Activated T-cell treated with anti-CD3 and anti-CD28 coated beads, Interleukin-2, amount 50 U/mL, for 72 hours (primary cell): ENCODE results near the gene NLRP5. TPM values are rescaled to one million over a fixed set of nuclear protein-coding genes. Genes with fewer than 3 reads are reported as not detected.
"Not testable (repeated sequence)": the region's sequence is repeated elsewhere in the genome, so short reads cannot be mapped to it uniquely, and the experiment has no call there.

ENCODE experiments used
- ATAC-seq, 2 donors: fragments of 150-1000 bp; cut with Tn5 transposase; replicated peaks in 1 of 2; 2 replicates each; pipeline ENCODE4 v1.10.0; 2021; ENCODE audit warnings: moderate library complexity in 2 of 2, mild to moderate bottlenecking in 1 of 2
- DNase-seq, 2 donors: peaks; one replicate each; pipeline ENCODE4 v3.0.0; 2021 to 2022; ENCODE audit warnings: mixed read lengths in 1 of 2
- H3K27ac Mint-ChIP-seq: one replicate; pipeline ENCODE4 v1.8.0; 2022; ENCODE audit warnings: mild to moderate bottlenecking, moderate library complexity, mixed read lengths
- H3K27me3 Mint-ChIP-seq: one replicate; pipeline ENCODE4 v1.8.0; 2022; ENCODE audit warnings: low read depth, mixed read lengths
- H3K36me3 Mint-ChIP-seq, 2 donors: one replicate each; pipeline ENCODE4 v1.8.0; 2022; ENCODE audit warnings: mixed read lengths in 2 of 2, mild to moderate bottlenecking in 1 of 2; ENCODE audit not compliant: insufficient read depth in 2 of 2
- H3K4me1 Mint-ChIP-seq: one replicate; pipeline ENCODE4 v1.8.0; 2022; ENCODE audit warnings: low read depth, mixed read lengths
- H3K4me3 Mint-ChIP-seq, 2 donors: one replicate each; pipeline ENCODE4 v1.8.0; 2022; ENCODE audit warnings: mild to moderate bottlenecking in 2 of 2, mixed read lengths in 2 of 2, moderate library complexity in 2 of 2
- H3K9me3 Mint-ChIP-seq, 2 donors: one replicate each; pipeline ENCODE4 v1.8.0; 2022; ENCODE audit warnings: mixed read lengths in 2 of 2
- total RNA-seq, 2 donors: library from RNA; stranded (reverse); gene quantifications; one replicate each; pipeline ENCODE4 v1.2.3, GENCODE V29; 2022

NLRP5 gene
- total RNA-seq, 2 donors from 2014 or later, result not detected

DNA sequence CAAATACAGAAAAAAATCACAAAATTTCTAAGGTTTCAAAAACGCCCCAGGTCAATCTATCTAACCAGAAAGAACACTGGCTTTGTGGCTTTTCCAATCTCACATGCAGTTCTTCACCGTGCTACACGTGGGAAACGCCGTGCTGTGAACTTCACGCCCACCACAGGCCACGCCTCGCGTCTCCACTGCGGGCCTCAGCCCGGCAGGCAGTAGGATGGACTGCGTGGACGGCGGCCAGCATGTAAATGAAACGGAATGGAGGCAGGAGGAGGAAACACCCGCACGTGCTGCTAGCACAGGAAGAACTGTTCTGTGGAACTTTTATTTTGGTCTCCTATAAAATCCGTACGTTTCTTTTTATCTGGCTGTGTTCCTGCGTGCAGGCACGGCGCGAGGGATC, 110.7 kb downstream of the NLRP5 start:
- Mint-ChIP-seq H3K36me3 (peaks cover 0 to 16% of the 10 kb centered on the region in 2 donors), H3K27ac (no peak overlapping the region)
- no peak for DNase-seq

GRCh38 chr19:56097776-56098175, 111.2 kb downstream of the NLRP5 start:
- H3K9me3 Mint-ChIP-seq, result no peaks in the 10 kb centered on the region
- no peak for DNase-seq
- H3K4me3 Mint-ChIP-seq, result no peak overlapping the region
- no peak for ATAC-seq
- peaks cover 14% of the 10 kb centered on the region for H3K4me1 Mint-ChIP-seq
- H3K36me3 Mint-ChIP-seq, result peaks cover 0 to 14% of the 10 kb centered on the region in 2 donors
- no peaks in the 10 kb centered on the region for H3K27me3 Mint-ChIP-seq
- no peak overlapping the region for H3K27ac Mint-ChIP-seq

More for the DNA sequence above, 110.7 kb downstream of the NLRP5 start:
- ATAC-seq, result no peak
- Mint-ChIP-seq H3K9me3 (no peaks in the 10 kb centered on the region), H3K4me1 (peaks cover 13% of the 10 kb centered on the region), H3K4me3 (no peak overlapping the region), H3K27me3 (no peaks in the 10 kb centered on the region)

GRCh38 chr19:56098237-56098636, 111.7 kb downstream of the NLRP5 start:
- peaks cover 0 to 14% of the 10 kb centered on the region in 2 donors for H3K36me3 Mint-ChIP-seq
- DNase-seq, H3K4me1 Mint-ChIP-seq, H3K27ac Mint-ChIP-seq, H3K4me3 Mint-ChIP-seq, H3K27me3 Mint-ChIP-seq, ATAC-seq, H3K9me3 Mint-ChIP-seq: not testable (repeated sequence)

DNA sequence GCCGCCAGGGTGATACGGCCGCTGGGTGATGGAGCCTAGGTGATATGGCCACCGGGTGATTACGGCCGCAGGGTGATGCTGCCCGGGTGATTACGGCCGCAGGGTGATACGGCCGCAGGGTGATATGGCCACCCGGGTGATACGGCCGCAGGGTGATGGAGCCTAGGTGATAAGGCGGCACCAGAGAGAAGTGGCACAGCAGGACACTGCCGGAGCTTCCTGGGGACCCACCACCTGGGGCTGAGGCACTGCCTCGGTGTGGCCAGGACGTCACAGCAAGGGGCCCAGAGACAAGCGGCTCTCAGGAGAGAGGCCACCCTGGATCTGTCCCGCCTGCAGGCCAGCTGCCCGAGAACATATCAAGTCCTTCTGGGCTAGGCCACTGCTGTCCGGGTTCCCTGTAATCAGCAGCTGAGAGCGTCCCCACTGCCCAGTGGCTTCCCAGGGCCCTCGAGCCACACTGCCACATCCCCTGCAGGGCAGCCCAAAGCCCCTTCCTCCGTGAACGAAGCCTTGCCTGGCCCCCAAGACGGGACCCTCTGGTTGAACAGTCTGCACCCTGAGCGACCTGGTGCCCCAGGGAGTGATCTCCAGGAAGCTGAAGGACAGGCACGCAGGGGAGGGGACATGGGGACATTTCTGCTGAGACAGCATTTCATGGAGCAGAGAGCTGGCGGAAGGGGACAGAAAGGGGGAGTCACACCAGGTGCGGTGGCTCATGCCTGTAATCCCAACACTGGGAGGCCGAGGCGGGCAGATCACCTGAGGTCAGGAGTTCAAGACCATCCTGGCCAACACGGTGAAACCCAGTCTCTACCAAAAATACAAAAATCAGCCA, 112.4 kb downstream of the NLRP5 start:
- Mint-ChIP-seq H3K4me1 (peaks cover 7% of the 10 kb centered on the region), H3K27ac (no peak overlapping the region), H3K27me3 (no peaks in the 10 kb centered on the region), H3K36me3 (peaks cover 0 to 12% of the 10 kb centered on the region in 2 donors), H3K4me3 (no peak overlapping the region), H3K9me3 (no peaks in the 10 kb centered on the region)
- ATAC-seq (no peak), DNase-seq (no peak)

DNA sequence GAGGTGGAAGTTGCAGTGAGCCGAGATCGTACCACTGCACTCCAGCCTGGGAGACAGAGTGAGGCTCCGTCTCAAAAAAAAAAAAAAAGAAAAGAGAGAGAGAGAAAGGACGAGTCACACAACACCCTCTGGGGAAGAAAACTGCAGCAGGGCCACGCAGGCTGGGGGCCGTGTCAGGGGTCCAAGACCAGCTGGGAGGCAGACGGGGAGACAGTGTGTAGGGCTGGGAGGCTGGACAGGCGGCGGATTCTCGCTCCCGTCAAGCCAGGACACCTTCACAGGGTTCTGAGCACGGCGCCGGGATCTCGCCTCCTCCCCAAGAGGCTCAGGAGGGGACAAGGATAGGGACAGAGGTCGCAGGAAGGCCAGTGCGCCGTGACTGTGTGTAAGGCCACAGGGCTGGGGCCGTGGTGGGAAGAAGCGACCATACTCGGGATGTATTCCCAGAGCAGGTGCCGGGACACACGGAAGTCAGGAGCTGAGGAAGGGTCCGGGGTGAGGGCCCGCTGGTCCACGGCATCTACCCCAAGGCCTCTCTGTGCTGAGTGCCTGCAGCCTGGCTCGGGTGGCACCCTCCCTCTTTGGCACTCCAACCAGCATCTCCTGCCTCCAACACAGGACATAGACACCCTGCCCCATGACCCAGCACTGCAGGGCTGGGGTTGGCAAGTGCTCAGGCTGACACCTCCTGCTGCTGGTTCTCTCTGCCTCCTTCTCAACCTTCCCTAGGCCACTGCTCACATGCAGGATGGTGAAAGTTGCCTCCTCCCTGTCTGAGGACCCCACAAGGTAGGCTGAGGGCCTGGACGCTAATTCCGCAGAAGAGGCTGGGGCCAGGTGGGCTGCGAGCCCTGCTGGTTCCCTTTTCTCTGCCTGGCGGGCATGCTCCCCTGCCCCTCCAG, 113.3 kb downstream of the NLRP5 start:
- ATAC-seq (no peak), DNase-seq (no peak)
- Mint-ChIP-seq H3K36me3 (peaks cover 0 to 8% of the 10 kb centered on the region in 2 donors), H3K4me1 (peaks cover 7% of the 10 kb centered on the region), H3K4me3 (no peak overlapping the region), H3K9me3 (no peaks in the 10 kb centered on the region), H3K27me3 (no peaks in the 10 kb centered on the region), H3K27ac (no peak overlapping the region)

DNA sequence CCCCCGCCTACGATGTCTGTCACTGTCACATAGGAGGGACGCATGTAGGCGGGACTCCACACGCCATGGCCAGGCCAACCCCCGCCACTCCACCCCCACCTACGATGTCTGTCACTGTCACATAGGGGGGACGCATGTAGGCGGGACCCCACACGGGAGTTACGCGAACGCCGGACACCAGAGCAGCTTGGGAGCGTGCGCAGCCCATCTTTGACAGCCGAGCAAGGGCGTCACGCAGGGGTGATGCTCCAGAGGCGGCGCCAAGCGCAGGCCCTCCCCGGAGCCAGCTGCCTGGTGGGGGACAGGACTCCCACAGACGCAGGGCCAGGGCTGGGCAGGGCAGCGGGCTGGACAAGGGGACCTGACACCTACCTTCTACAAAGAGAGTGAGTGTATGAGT, 114.5 kb downstream of the NLRP5 start:
- H3K4me3 Mint-ChIP-seq, result no peak overlapping the region
- no peak for ATAC-seq
- H3K27ac Mint-ChIP-seq, result no peak overlapping the region
- DNase-seq, result no peak
- H3K36me3 Mint-ChIP-seq, result peaks cover 0 to 8% of the 10 kb centered on the region in 2 donors
- no peaks in the 10 kb centered on the region for H3K27me3 Mint-ChIP-seq
- no peaks in the 10 kb centered on the region for H3K9me3 Mint-ChIP-seq
- H3K4me1 Mint-ChIP-seq, result peaks cover 18% of the 10 kb centered on the region

DNA sequence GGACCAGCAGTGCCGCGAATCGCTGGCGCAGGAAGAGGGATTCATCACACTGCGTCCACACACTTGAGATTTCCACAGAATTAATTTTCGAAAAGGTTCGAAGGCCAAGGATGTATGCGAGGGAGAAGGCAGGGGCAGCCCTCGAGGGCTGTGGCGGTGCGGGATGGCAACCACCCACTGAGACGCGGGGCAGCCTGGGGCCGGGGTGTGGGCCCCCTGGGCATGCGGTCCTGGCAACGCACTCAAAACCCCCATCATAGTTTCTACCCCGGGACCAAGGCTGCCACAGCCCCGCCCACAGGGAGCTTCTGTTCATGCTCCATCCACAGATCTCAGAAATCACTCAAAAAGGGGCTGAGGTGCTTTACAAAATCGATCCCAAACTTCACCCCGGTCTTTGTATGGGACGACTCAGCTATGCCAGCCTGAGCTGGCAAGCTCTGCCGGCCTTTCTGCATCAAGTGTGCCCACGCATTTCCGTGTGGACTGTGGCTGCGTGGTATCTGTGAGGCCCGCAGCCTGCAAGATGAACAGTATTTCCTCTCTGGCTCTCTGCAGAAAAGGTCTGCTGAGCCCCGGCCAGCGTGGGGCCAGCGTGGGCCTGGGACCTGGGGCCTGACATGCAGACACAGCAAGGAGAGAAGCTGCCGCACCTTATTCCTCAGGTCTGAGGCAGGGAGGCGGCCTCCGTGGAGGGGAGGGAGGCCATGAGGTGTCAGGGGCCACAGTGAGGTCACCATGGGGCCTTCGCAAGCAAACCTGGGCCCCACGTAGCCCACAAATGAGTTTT, 115.4 kb downstream of the NLRP5 start:
- H3K4me3 Mint-ChIP-seq, result no peak overlapping the region
- no peak overlapping the region for H3K27ac Mint-ChIP-seq
- H3K9me3 Mint-ChIP-seq, result no peaks in the 10 kb centered on the region
- ATAC-seq, result no peak
- peaks cover 1 to 9% of the 10 kb centered on the region in 2 donors for H3K36me3 Mint-ChIP-seq
- no peak for DNase-seq
- peaks cover 26% of the 10 kb centered on the region for H3K4me1 Mint-ChIP-seq
- no peaks in the 10 kb centered on the region for H3K27me3 Mint-ChIP-seq

DNA sequence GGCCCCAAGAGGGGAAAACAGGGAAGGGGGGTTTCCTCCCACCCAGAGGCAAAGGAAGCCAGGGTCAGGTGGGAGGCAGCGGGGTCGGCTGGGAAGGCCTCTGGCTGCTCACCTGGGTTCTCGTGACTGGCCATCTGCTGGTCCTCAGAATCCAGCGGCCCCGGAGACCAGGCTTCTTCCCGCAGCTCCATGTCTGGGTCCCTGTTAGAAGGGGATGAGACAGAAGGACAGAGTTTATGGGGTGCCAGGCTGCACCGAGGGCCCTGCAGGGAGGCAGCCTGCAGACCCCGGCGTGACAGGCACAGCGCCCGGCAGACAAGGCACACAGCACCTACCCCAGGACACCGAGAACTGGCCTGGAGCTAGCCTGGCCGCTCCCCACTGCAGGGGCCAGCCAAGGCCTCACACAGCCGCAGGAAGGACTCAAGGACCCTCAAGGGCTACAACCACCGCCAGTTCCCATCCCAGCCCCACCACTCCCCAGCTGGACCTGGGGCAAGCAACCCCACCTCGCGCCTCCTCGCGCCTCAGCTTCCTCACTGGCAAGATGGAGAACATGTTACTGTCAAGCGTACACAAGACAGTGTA, 116.5 kb downstream of the NLRP5 start:
- no peaks in the 10 kb centered on the region for H3K9me3 Mint-ChIP-seq
- peaks cover 34% of the 10 kb centered on the region for H3K4me1 Mint-ChIP-seq
- H3K27me3 Mint-ChIP-seq, result no peaks in the 10 kb centered on the region
- no peak for ATAC-seq
- H3K4me3 Mint-ChIP-seq, result no peak overlapping the region
- DNase-seq, result no peak
- no peak overlapping the region for H3K27ac Mint-ChIP-seq
- H3K36me3 Mint-ChIP-seq, result peaks cover 1 to 12% of the 10 kb centered on the region in 2 donors

DNA sequence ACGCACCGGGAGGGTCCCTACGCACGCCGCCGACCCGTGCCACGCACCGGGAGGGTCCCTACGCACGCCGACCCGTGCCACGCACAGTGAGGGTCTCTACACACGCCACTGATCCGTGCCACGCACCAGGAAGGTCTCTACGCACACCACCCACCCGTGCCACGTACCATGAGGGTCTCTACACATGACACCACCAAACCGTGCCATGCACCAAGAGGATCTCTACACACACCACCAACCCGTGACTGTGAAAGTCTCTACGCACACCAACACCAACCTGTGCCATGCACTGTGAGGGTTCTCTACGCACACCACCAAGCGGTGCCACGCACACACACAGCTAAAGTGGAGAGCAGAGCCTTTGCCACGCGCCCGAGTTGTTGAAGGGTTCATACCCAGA, 117.8 kb downstream of the NLRP5 start:
- DNase-seq (no peak), ATAC-seq (no peak)
- Mint-ChIP-seq H3K9me3 (no peaks in the 10 kb centered on the region), H3K4me3 (no peak overlapping the region), H3K27me3 (no peaks in the 10 kb centered on the region), H3K36me3 (peaks cover 1 to 12% of the 10 kb centered on the region in 2 donors), H3K27ac (no peak overlapping the region), H3K4me1 (peaks cover 42% of the 10 kb centered on the region)

DNA sequence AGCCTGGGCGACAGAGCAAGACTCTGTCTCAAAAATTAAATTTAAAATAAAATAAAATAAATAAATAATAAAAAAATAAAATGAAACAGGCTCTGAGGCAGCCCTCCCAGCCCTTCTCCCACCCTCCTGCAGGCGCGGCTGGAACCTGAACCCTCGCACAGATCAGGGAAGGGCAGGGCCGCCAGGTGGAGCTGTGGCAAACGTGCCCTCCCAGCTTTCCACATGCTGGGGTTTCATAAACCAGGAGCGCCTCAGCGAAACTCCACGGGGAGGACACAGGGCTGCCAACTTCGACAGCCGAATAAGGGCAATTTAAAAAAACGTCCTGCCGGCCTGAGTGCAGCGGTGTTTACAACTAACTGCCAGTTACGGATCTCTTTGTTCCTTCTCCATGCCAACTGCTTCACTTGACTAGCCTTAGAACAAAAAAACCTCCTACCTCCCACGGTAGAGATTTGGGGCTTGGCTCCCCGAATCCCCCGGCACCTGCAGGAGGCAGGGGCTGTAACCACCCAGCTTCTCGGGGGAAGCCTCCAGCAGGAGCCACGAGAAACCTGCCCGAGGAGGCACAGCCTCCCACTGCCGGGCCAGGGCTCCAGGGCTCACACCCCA, 118.6 kb downstream of the NLRP5 start:
- DNase-seq, result peak; percentile 41 to 48
- H3K9me3 Mint-ChIP-seq, result no peaks in the 10 kb centered on the region
- H3K4me3 Mint-ChIP-seq, result peak overlapping the region in 1 of 2 donors; percentile 20
- peaks cover 44% of the 10 kb centered on the region for H3K4me1 Mint-ChIP-seq
- peak; percentile 42 to 43 for ATAC-seq
- H3K27ac Mint-ChIP-seq, result no peak overlapping the region
- peaks cover 1 to 10% of the 10 kb centered on the region in 2 donors for H3K36me3 Mint-ChIP-seq
- no peaks in the 10 kb centered on the region for H3K27me3 Mint-ChIP-seq

DNA sequence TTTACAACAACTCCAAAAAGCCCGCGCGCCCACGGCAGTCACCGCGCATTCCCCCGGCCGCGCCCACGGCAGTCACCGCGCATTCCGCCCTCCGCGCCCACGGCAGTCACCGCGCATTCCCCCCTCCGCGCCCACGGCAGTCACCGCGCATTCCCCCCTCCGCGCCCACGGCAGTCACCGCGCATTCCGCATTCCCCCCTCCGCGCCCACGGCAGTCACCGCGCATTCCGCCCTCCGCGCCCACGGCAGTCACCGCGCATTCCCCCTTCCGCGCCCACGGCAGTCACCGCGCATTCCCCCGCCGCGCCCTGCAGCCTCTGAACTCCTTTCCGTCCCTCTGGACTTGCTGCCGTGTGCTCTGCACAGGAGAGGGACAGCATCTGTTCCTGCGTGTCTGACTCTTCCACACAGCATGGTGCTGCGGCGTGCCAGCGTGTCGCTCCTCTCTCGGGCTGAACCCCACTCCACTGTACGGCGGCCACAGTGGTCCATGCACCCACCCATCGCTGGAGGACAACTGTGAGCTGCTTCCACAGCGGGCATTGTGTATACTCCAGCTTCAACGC, 119.3 kb downstream of the NLRP5 start:
- peak overlapping the region; percentile 30 to 69 for H3K4me3 Mint-ChIP-seq
- not testable (repeated sequence) for H3K27me3 Mint-ChIP-seq, DNase-seq, H3K27ac Mint-ChIP-seq, H3K36me3 Mint-ChIP-seq, H3K9me3 Mint-ChIP-seq, ATAC-seq
- H3K4me1 Mint-ChIP-seq, result peaks cover 51% of the 10 kb centered on the region

DNA sequence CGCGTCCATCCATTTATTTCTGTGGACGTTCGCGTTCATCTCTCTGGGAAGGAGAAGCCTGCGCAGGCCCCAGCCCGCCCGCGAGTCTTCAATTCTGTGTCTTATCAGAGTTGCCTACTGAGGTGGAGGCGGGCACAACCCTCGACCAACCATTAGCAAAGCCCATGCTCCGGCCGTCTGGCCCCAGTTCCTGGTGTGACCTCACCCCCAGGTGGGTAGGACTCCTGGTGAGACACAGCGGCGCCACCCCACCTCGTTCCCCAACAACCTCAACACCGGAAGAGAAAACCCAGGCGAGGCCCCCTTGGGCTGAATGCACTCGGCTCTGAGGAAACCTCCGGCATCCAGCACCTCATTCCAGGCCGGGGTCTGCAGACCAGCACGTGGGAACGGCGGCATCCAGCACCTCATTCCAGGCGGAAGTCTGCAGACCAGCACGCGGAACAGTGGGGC, 119.8 kb downstream of the NLRP5 start:
- Mint-ChIP-seq H3K9me3 (no peaks in the 10 kb centered on the region), H3K4me3 (peak overlapping the region; percentile 30 to 69), H3K4me1 (peaks cover 55% of the 10 kb centered on the region), H3K36me3 (peaks cover 1 to 8% of the 10 kb centered on the region in 2 donors), H3K27ac (no peak overlapping the region), H3K27me3 (no peaks in the 10 kb centered on the region)
- no peak for DNase-seq
- ATAC-seq, result no peak
